ENCODE results near the gene HOXA4. TPM values are rescaled to one million over a fixed set of nuclear protein-coding genes. Genes with fewer than 3 reads are reported as not detected.

HOXA4 gene
- total RNA-seq, 2 experiments from 2014 or later: not detected

DNA sequence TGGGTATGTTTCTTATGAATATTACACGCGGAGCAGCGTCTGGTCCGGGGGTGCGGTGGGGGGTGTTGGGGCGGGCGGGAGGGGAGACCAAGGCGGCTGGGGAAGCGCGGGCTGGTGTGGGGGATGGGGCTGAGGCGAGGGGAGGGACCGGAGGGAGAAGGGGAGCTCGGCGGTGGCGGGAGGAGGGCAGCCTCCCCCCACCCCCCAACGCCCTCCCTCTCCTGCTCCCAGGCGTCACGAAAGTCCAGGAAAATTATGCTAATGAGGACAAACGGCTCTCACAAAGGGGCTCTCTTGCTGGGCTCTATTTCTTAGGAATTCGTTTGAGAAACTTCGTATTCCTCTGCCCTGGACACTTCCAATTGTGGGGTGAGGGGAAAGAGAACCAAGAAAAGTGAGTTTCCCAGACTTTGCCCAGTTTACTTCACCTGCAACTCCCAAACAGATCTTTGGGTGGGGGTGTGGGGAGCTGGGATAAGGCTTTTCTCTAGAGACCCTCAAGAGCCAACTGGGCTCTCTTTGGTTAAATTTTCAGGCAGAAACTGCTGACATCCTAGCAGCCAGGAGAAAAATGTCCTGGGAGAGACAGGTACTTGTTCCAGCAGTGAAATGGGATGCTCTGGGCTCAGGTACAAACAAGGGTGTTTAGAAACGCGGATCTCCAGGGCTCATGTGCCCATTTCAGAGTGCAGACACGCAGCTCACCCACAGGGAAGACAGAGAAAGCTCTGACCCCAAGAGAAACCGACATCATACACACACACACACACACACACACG is 16.4 kb downstream of the HOXA4 start:
- CTCF ChIA-PET: no interaction called here
- H3K4me3 Mint-ChIP-seq: no peak overlapping the region

DNA sequence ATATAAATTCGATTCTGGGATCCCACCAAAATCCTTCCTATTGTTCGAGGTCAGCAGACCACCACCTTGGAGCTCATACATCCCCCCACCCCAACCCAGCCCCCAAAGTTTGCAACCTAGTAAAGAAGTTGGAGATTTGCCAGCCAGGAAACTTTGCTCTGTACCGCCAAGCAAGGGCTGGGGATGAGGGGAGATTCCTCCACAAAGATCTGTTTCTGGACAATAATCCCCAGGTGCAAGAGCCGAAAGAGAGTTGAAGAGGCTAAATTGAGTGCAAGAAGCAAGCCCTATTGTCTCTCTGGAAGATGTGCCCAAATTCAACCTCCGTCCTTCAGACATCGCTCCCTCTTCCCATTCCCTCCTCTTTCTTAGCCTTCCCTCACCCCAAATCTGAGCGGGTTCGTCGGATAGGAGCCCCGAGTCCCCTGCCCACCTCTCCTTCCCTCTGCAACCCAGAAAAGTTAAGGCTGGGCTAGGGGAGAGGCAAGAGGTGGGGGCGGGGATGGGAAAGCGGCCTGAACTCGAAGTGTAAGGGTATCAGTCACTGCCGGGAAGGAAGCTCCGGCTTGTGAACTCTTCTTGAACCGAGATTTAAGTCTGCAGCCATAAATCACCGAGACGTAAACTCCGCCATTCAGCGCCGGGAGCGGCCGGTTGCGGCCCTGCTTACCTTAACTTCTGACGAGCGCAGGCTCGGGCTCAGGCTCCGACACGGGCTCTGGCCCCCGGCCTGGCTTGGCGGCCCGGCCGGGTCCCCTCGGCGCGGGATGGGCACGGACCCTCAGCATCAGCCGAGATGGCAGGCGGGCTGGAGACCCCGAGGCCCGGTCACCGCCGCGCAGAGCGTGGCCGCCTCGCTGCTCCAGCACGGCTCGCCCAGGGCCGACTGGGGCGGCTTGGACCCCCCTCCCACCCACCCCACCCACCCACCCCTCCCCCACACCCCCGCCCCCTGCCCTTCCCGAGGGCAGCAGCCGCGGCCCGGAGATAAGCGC is 17.3 kb downstream of the HOXA4 start:
- Mint-ChIP-seq H3K36me3 (ENCODE audit: low read depth) (no peaks in the 10 kb centered on the region), H3K27ac (no peak overlapping the region), H3K9me3 (no peaks in the 10 kb centered on the region), H3K4me3 (no peak overlapping the region), H3K4me1 (ENCODE audit: low read depth) (no peaks in the 10 kb centered on the region), H3K27me3 (peaks cover 36% of the 10 kb centered on the region)
- intact Hi-C loops (cut with DNase I, micrococcal nuclease): no loop called here
- CTCF ChIA-PET: no interaction called here
- no peak for TF ChIP-seq CTCF (IDR thresholded peaks at IDR 0.05)
- Histone ChIP-seq H3K36me3 (ENCODE audit: insufficient read depth, low read length) (no peaks in the 10 kb centered on the region), H3K27ac (ENCODE audit: low read depth in 1 of 2, low read length in 2 of 2) (no peak overlapping the region), H3K9me3 (ENCODE audit: control insufficient read depth in 1 of 2, insufficient read depth in 1 of 2, low read length in 2 of 2) (peaks cover 0 to 18% of the 10 kb centered on the region in 2 experiments), H3K4me1 (ENCODE audit: insufficient read depth, low read length) (no peaks in the 10 kb centered on the region), H3K4me3 (ENCODE audit: low read length) (no peak overlapping the region), H3K27me3 (ENCODE audit: control insufficient read depth in 1 of 2, insufficient read depth in 2 of 2, low read length in 2 of 2) (peaks cover 5% of the 10 kb centered on the region in 2 experiments)
- POLR2A ChIA-PET: no interaction called here
- DNase-seq: no peak
- ATAC-seq (ENCODE audit: poor library complexity): no peak

More for the DNA sequence above, 16.4 kb downstream of the HOXA4 start:
- H3K4me3 ChIP-seq (ENCODE audit: low read length): no peak overlapping the region
- DNase-seq: no peak
- H3K4me1 ChIP-seq (ENCODE audit: insufficient read depth, low read length): no peaks in the 10 kb centered on the region
- Mint-ChIP-seq H3K27ac (no peak overlapping the region), H3K27me3 (peaks cover 36% of the 10 kb centered on the region), H3K4me1 (ENCODE audit: low read depth) (no peaks in the 10 kb centered on the region), H3K9me3 (no peaks in the 10 kb centered on the region), H3K36me3 (ENCODE audit: low read depth) (no peaks in the 10 kb centered on the region)
- H3K9me3 ChIP-seq (ENCODE audit: control insufficient read depth in 1 of 2, insufficient read depth in 1 of 2, low read length in 2 of 2): peaks cover 0 to 15% of the 10 kb centered on the region in 2 experiments
- TF ChIP-seq CTCF (IDR thresholded peaks at IDR 0.05): no peak
- intact Hi-C loops (cut with DNase I, micrococcal nuclease): no loop called here
- H3K27me3 ChIP-seq (ENCODE audit: control insufficient read depth in 1 of 2, insufficient read depth in 2 of 2, low read length in 2 of 2): peaks cover 5% of the 10 kb centered on the region in 2 experiments
- H3K36me3 ChIP-seq (ENCODE audit: insufficient read depth, low read length): no peaks in the 10 kb centered on the region
- no peak overlapping the region for H3K27ac ChIP-seq (ENCODE audit: low read depth in 1 of 2, low read length in 2 of 2)
- ATAC-seq (ENCODE audit: poor library complexity): no peak
- POLR2A ChIA-PET: no interaction called here

DNA sequence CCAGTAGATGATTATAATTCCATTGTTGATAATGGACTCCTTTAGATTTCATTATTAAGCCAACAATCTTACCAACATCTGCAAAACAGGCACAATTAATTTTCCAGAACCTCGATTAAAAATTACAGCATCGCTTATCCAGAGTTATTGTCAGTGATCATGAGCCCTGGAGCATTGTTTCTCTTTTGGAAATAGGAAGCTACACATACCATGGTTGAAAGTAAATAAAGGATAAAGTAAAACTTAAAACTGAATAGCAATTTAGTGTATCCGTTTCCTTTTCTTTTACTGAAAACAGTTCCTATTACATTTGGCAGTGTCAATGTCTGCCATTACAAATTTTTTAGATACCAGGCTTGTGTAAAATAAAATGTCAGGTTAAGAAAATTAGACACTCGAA is 18.2 kb downstream of the HOXA4 start:
- no peak overlapping the region for H3K4me3 ChIP-seq (ENCODE audit: low read length)
- Mint-ChIP-seq H3K9me3 (no peaks in the 10 kb centered on the region), H3K4me3 (no peak overlapping the region), H3K36me3 (ENCODE audit: low read depth) (no peaks in the 10 kb centered on the region), H3K4me1 (ENCODE audit: low read depth) (no peaks in the 10 kb centered on the region), H3K27me3 (peaks cover 36% of the 10 kb centered on the region), H3K27ac (no peak overlapping the region)
- CTCF ChIA-PET: no interaction called here
- intact Hi-C loops (cut with DNase I, micrococcal nuclease): no loop called here
- POLR2A ChIA-PET: no interaction called here
- DNase-seq (no peak), ATAC-seq (ENCODE audit: poor library complexity) (no peak)
- TF ChIP-seq CTCF (IDR thresholded peaks at IDR 0.05): no peak
- no peaks in the 10 kb centered on the region for H3K36me3 ChIP-seq (ENCODE audit: insufficient read depth, low read length)
- H3K27ac ChIP-seq (ENCODE audit: low read depth in 1 of 2, low read length in 2 of 2): no peak overlapping the region
- H3K27me3 ChIP-seq (ENCODE audit: control insufficient read depth in 1 of 2, insufficient read depth in 2 of 2, low read length in 2 of 2): peaks cover 3 to 5% of the 10 kb centered on the region in 2 experiments
- no peaks in the 10 kb centered on the region for H3K4me1 ChIP-seq (ENCODE audit: insufficient read depth, low read length)
- H3K9me3 ChIP-seq (ENCODE audit: control insufficient read depth in 1 of 2, insufficient read depth in 1 of 2, low read length in 2 of 2): peaks cover 0 to 18% of the 10 kb centered on the region in 2 experiments

Data from CD4-positive, alpha-beta T cell (primary cell).